NCI-H69 (cell line): ENCODE data around the gene RYR3.

Experiments used
- DNase-seq: peaks from one replicate; lab custom pipeline; 2025; lab: John Stamatoyannopoulos, UW

The RYR3 gene

GRCh38 chr15:33894193-33894592 is 583.4 kb downstream of the RYR3 start:
- DNase-seq = no peak

DNA sequence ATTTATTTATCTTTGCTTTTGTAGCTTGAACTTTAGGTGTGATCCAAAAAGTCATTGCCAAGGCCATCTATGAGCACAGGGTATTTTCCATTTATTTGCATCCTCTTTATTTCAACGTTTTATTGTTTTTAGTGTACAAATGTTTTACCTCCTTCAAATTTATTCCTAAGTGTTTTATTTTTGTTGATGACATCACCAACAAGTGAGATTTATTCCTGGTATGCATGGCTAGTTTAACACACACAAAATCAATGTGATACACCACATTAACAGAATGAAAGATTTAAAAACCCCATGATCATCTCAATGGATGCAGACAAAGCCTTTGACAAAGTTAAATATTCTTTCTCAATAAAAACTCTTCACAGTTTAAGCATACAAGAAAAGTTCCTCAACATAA is 591.3 kb downstream of the RYR3 start:
- DNase-seq = no peak

DNA sequence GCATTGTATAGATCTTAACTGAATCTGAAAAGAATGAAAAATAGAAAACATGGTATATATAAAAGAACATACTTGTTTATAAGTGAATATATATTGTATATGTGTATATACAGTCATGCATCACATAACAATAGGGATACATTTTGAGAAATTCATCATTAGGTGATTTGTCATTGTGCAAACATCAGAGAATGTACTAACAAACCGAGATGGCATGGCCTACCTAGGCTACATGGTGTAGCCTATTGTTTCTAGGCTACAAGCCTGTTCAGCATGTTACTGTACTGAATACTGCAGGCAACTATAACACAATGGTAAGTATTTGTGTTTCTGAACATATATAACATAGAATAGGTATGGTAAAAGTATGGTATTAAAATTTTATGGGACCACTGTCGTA is 592.9 kb downstream of the RYR3 start:
- DNase-seq = no peak

DNA sequence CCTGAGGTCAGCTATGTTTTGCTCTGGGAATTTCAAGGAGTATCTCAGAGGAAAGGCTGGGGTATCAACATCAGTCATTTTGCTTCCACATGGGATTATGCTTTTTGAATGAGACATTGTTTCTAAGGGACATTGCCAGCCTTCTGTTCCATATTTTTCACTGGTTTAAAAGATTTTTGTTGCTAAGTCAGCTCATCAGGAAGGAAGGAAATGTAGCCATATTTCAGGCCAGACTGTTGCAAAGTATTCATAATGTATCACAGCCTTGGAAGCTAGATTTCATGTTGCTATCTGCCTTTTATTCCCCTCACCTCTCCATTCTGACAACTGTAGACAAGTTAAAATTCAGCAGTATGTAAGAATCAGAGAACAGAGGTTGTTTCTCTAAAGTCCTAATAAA is 596.6 kb downstream of the RYR3 start:
- DNase-seq = no peak

GRCh38 chr15:33908406-33908805 is 597.6 kb downstream of the RYR3 start:
- no peak for DNase-seq

DNA sequence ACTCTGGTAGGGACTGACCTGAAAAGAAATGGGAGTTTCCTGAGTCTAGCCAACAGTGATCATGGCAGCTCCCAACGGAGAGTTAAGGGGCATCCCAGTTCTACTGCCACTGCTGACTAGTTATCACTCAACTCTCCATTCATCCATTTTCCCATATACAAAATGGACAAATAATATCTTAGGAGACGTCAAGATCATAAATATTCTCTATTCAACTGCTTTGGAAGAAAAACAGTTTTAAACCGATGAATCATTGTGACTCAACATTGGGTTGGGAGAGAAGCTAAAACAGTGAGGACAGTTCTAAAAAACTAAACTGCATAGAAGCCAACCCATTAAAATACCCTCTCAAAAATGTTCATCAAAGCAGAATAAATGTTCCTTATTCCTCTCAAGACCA is 600.0 kb downstream of the RYR3 start:
- DNase-seq = no peak

DNA sequence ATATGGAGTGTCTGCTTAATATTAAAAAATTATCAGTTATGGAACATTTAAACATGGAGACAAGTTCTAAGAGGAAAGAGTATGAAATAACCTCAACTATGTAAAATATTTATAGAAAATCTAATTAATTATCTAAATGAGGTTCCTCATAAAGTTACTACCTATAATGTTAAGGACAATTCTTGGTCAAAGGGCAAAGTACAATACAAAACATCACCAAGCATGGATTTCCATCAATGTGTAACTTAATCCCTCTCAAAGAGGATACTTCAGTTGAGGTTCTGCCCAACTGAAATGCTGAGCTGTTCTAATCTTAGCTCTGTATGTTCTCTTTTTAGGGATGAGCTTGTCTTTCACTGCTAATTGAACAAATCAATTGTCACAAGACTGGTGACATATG is 601.6 kb downstream of the RYR3 start:
- DNase-seq = no peak

- no peak for DNase-seq
Observed at GRCh38 chr15:33913459-33913858, 602.7 kb downstream of the RYR3 start.
